HCT116 (cell line): Measurements from ENCODE around the gene AUTS2. TPM values are rescaled to one million over a fixed set of nuclear protein-coding genes. Genes with fewer than 3 reads are reported as not detected.

ENCODE experiments used
- ATAC-seq: fragments of 200-7000 bp; cut with Tn5 transposase; 2 replicates; pipeline ENCODE4 v1.9.1; 2020; ENCODE audit warnings: mild to moderate bottlenecking, moderate library complexity
- BruUV-seq: library from RNA; stranded (reverse); fragments of 400-500 nt; replicated peaks from 2 replicates; lab custom pipeline; 2021; lab: Mats Ljungman, UMichigan
- CTCF ChIA-PET: fragments of 300-600 bp; sonication (Branson Sonifier 250); formaldehyde crosslinking; loops from one replicate; lab custom pipeline; 2021; ENCODE audit warnings: antibody characterized with exemption; lab: Charles Lee
- POLR2A ChIA-PET: fragments of 300-600, 350-600 bp; sonication (Branson Sonifier 250); formaldehyde crosslinking; loops from one replicate; lab custom pipeline; 2021; ENCODE audit warnings: antibody characterized with exemption; lab: Charles Lee
- RAD21 ChIA-PET, 2 experiments: fragments of 300-600 bp; sonication (Branson Sonifier 250); formaldehyde crosslinking; loops; one replicate each; lab custom pipeline; 2023; ENCODE audit warnings: low total read pairs in 2 of 2; ENCODE audit not compliant: uncharacterized antibody in 2 of 2, unreplicated experiment in 2 of 2, low non-redundant PET in 1 of 2; lab: Charles Lee
- DNase-seq: peaks from one replicate; pipeline ENCODE4 v3.0.0-alpha.2; 2010; ENCODE audit warnings: low read depth, low spot score
- H2AFZ ChIP-seq: fragments of 200-600 bp; shearing (Covaris generic), sonication (generic); 2 replicates; pipeline ENCODE4 v1.6.1; 2017; ENCODE audit warnings: low read depth, mixed run types, mixed read lengths, antibody characterized with exemption, low read length; ENCODE audit not compliant: poor library complexity, severe bottlenecking
- H3K27ac ChIP-seq: 2 replicates; pipeline ENCODE4 v1.5.1; 2012; ENCODE audit warnings: low read depth, low read length
- H3K27me3 ChIP-seq: fragments of 200-600 bp; sonication (generic); 2 replicates; pipeline ENCODE4 v1.6.1; 2016; ENCODE audit warnings: mixed run types, low read length, mixed read lengths; ENCODE audit not compliant: insufficient read depth
- H3K36me3 ChIP-seq, 2 experiments: fragments of 200-500 bp in 1 of 2; fragments of 200-600 bp in 1 of 2; sonication (Bioruptor generic) in 1 of 2; sonication (generic) in 1 of 2; 2 replicates each; pipeline versions ENCODE4 v1.5.1 to v1.6.1; 2014 to 2016; ENCODE audit warnings: low read length in 2 of 2, inconsistent platforms in 1 of 2, mixed read lengths in 1 of 2, mixed run types in 1 of 2; ENCODE audit not compliant: insufficient read depth in 2 of 2, control insufficient read depth in 1 of 2
- H3K4me1 ChIP-seq, 2 experiments: fragments of 200-600 bp in 1 of 2; sonication (generic) in 1 of 2; 2 replicates each; pipeline versions ENCODE4 v1.5.1 to v1.6.1; 2012 to 2017; ENCODE audit warnings: low read length in 2 of 2, inconsistent platforms in 1 of 2, mild to moderate bottlenecking in 1 of 2, mixed read lengths in 1 of 2, mixed run types in 1 of 2, moderate library complexity in 1 of 2; ENCODE audit not compliant: insufficient read depth in 2 of 2, control insufficient read depth in 1 of 2
- H3K4me2 ChIP-seq: fragments of 200-600 bp; sonication (generic); 2 replicates; pipeline ENCODE4 v1.6.1; 2017; ENCODE audit warnings: mixed run types, low read length, mixed read lengths
- H3K4me3 ChIP-seq, 2 experiments: fragments of 200-600 bp in 1 of 2; sonication (generic) in 1 of 2; replicated peaks in 1 of 2; 2 replicates each; pipeline ENCODE4 v1.5.1; 2011 to 2016; ENCODE audit warnings: low read length in 2 of 2, control low read depth in 1 of 2, low read depth in 1 of 2, mild to moderate bottlenecking in 1 of 2, mixed read lengths in 1 of 2, mixed run types in 1 of 2
- H3K79me2 ChIP-seq: fragments of 200-600 bp; sonication (generic); 2 replicates; pipeline ENCODE4 v1.6.1; 2017; ENCODE audit warnings: mild to moderate bottlenecking, mixed run types, low read length, moderate library complexity, mixed read lengths; ENCODE audit not compliant: insufficient read depth
- H3K9ac ChIP-seq: fragments of 200-600 bp; sonication (generic); 2 replicates; pipeline ENCODE4 v1.6.1; 2016; ENCODE audit warnings: low read length, mixed read lengths
- H3K9me2 ChIP-seq: fragments of 200-600 bp; sonication (generic), shearing (Covaris generic); 2 replicates; pipeline ENCODE4 v1.6.1; 2017; ENCODE audit warnings: mixed run types, mild to moderate bottlenecking, moderate library complexity; ENCODE audit not compliant: insufficient read depth
- H3K9me3 ChIP-seq, 2 experiments: fragments of 200-500 bp in 1 of 2; fragments of 200-600 bp in 1 of 2; sonication (Bioruptor generic) in 1 of 2; sonication (generic) in 1 of 2; 2 replicates each; pipeline ENCODE4 v1.6.1; 2014 to 2017; ENCODE audit warnings: low read length in 2 of 2, mixed read lengths in 2 of 2, inconsistent platforms in 1 of 2, low read depth in 1 of 2, mild to moderate bottlenecking in 1 of 2, mixed run types in 1 of 2, moderate library complexity in 1 of 2; ENCODE audit not compliant: control insufficient read depth in 1 of 2, insufficient read depth in 1 of 2
- H4K20me1 ChIP-seq: fragments of 200-600 bp; sonication (generic), shearing (Covaris generic); 2 replicates; pipeline ENCODE4 v1.6.1; 2017; ENCODE audit warnings: mixed run types, mild to moderate bottlenecking, moderate library complexity; ENCODE audit not compliant: insufficient read depth
- ATF3 ChIP-seq: IDR thresholded peaks from 2 replicates; pipeline ENCODE4 v1.6.1; 2012
- ELF1 ChIP-seq: IDR thresholded peaks from 2 replicates; pipeline ENCODE4 v1.6.1; 2012; ENCODE audit warnings: low read depth, borderline replicate concordance
- EZH2 ChIP-seq: fragments of 200-600 bp; sonication (generic); IDR thresholded peaks from 2 replicates; pipeline ENCODE4 v1.6.1; 2017; ENCODE audit warnings: antibody characterized with exemption, mixed run types
- EZH2phosphoT487 ChIP-seq: fragments of 200-600 bp; IDR thresholded peaks from 2 replicates; pipeline ENCODE4 v1.6.1; 2018; ENCODE audit warnings: antibody characterized with exemption, borderline replicate concordance
- POLR2A ChIP-seq: IDR thresholded peaks from 2 replicates; pipeline ENCODE4 v1.7.0; 2011; ENCODE audit warnings: borderline replicate concordance; ENCODE audit not compliant: insufficient read depth, insufficient read length; ENCODE audit errors: extremely low read depth
- POLR2AphosphoS5 ChIP-seq: IDR thresholded peaks from 2 replicates; pipeline ENCODE4 v1.6.1; 2011; ENCODE audit warnings: mild to moderate bottlenecking, low read depth, low read length, moderate library complexity
- RAD21 ChIP-seq: IDR thresholded peaks from 2 replicates; pipeline ENCODE4 v1.6.1; 2012; ENCODE audit warnings: low read depth, mild to moderate bottlenecking
- SP1 ChIP-seq: IDR thresholded peaks from 2 replicates; pipeline ENCODE4 v1.6.1; 2012; ENCODE audit warnings: low read depth
- SRF ChIP-seq: IDR thresholded peaks from 2 replicates; pipeline ENCODE4 v1.6.1; 2012; ENCODE audit warnings: low read depth
- ZFX ChIP-seq: fragments of 450-650 bp; IDR thresholded peaks from 2 replicates; pipeline ENCODE4 v1.6.1; 2017
- intact Hi-C: fragments of 100-400 bp; cut with micrococcal nuclease; formaldehyde crosslinking; loops from 2 replicates; pipeline ENCODE4 v1.10.0; 2022
- total RNA-seq: library from RNA; stranded (reverse); gene quantifications from one replicate; pipeline ENCODE4 v1.2.1, GENCODE V29; 2021; ENCODE audit not compliant: unreplicated experiment
- TF ChIP-seq, protein P1 (sequence below): IDR thresholded peaks from 2 replicates; pipeline ENCODE4 v1.6.1; 2011; ENCODE audit warnings: mild to moderate bottlenecking, low read length, moderate library complexity; ENCODE audit not compliant: insufficient replicate concordance; ENCODE audit errors: extremely low read depth
- TF ChIP-seq, protein P2 (sequence below): IDR thresholded peaks from 2 replicates; pipeline ENCODE4 v1.6.1; 2012
- TF ChIP-seq, protein P3 (sequence below), 3 experiments: fragments of 200-600 bp in 1 of 3; sonication (generic) in 1 of 3; IDR thresholded peaks in 2 of 3; conservative IDR thresholded peaks in 1 of 3; 2 replicates each; pipeline ENCODE4 v1.5.1; 2012 to 2017; ENCODE audit warnings: low read depth in 2 of 3, low read length in 2 of 3, antibody characterized with exemption in 1 of 3, borderline replicate concordance in 1 of 3, control low read depth in 1 of 3, mild to moderate bottlenecking in 1 of 3, mixed read lengths in 1 of 3, mixed run types in 1 of 3, moderate library complexity in 1 of 3; ENCODE audit not compliant: insufficient read depth in 1 of 3
- TF ChIP-seq, protein P4 (sequence below): IDR thresholded peaks from 2 replicates; pipeline ENCODE4 v1.6.1; 2012; ENCODE audit warnings: low read depth

Gene AUTS2
- total RNA-seq, 1 experiment from 2014 or later = 0.93 TPM

DNA sequence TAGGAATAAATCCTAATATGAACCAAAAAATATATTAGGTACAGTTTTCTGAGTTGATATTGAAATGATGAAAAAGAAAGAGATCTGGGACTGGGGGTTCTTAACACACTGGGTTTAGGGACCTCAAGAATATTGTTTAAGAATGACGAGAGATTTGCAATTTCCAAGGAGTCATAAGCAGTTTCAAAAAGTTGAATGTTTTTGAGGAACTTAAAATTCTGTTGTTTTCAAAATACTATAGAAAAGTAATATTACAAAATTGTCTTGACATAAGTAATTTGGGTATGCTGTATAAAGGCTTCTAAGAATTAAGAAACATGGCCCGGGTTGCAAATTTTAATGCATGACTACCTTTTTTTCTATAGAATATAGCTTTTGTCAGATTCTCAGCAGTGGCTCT, 88.1 kb downstream of the AUTS2 start:
- H4K20me1 ChIP-seq = no peaks in the 10 kb centered on the region
- H3K4me3 ChIP-seq = no peak overlapping the region
- H3K27me3 ChIP-seq = no peaks in the 10 kb centered on the region
- no TSS peak for BruUV-seq
- no peaks in the 10 kb centered on the region for H3K79me2 ChIP-seq
- no peak overlapping the region for H3K4me2 ChIP-seq
- no peaks in the 10 kb centered on the region for H3K36me3 ChIP-seq
- TF ChIP-seq EZH2phosphoT487 = no peak
- TF ChIP-seq SP1 = no peak
- TF ChIP-seq, protein P1, sequence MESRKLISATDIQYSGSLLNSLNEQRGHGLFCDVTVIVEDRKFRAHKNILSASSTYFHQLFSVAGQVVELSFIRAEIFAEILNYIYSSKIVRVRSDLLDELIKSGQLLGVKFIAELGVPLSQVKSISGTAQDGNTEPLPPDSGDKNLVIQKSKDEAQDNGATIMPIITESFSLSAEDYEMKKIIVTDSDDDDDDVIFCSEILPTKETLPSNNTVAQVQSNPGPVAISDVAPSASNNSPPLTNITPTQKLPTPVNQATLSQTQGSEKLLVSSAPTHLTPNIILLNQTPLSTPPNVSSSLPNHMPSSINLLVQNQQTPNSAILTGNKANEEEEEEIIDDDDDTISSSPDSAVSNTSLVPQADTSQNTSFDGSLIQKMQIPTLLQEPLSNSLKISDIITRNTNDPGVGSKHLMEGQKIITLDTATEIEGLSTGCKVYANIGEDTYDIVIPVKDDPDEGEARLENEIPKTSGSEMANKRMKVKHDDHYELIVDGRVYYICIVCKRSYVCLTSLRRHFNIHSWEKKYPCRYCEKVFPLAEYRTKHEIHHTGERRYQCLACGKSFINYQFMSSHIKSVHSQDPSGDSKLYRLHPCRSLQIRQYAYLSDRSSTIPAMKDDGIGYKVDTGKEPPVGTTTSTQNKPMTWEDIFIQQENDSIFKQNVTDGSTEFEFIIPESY = no peak
- TF ChIP-seq EZH2 = no peak
- TF ChIP-seq ATF3 = no peak
- no peak for TF ChIP-seq RAD21
- TF ChIP-seq POLR2A = no peak
- no peak for TF ChIP-seq ZFX
- no peak for TF ChIP-seq POLR2AphosphoS5
- TF ChIP-seq, protein P2, sequence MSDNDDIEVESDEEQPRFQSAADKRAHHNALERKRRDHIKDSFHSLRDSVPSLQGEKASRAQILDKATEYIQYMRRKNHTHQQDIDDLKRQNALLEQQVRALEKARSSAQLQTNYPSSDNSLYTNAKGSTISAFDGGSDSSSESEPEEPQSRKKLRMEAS = no peak
- TF ChIP-seq ELF1 = no peak
- TF ChIP-seq SRF = no peak
- TF ChIP-seq, protein P3, sequence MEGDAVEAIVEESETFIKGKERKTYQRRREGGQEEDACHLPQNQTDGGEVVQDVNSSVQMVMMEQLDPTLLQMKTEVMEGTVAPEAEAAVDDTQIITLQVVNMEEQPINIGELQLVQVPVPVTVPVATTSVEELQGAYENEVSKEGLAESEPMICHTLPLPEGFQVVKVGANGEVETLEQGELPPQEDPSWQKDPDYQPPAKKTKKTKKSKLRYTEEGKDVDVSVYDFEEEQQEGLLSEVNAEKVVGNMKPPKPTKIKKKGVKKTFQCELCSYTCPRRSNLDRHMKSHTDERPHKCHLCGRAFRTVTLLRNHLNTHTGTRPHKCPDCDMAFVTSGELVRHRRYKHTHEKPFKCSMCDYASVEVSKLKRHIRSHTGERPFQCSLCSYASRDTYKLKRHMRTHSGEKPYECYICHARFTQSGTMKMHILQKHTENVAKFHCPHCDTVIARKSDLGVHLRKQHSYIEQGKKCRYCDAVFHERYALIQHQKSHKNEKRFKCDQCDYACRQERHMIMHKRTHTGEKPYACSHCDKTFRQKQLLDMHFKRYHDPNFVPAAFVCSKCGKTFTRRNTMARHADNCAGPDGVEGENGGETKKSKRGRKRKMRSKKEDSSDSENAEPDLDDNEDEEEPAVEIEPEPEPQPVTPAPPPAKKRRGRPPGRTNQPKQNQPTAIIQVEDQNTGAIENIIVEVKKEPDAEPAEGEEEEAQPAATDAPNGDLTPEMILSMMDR (IDR thresholded peaks at IDR 0.05 in 2 of 3, conservative IDR thresholded peaks at IDR 0.05 in 1 of 3; ENCODE audit: borderline replicate concordance in 1 of 3, insufficient read depth in 1 of 3, low read depth in 2 of 3, low read length in 2 of 3) = no peak
- TF ChIP-seq, protein P4, sequence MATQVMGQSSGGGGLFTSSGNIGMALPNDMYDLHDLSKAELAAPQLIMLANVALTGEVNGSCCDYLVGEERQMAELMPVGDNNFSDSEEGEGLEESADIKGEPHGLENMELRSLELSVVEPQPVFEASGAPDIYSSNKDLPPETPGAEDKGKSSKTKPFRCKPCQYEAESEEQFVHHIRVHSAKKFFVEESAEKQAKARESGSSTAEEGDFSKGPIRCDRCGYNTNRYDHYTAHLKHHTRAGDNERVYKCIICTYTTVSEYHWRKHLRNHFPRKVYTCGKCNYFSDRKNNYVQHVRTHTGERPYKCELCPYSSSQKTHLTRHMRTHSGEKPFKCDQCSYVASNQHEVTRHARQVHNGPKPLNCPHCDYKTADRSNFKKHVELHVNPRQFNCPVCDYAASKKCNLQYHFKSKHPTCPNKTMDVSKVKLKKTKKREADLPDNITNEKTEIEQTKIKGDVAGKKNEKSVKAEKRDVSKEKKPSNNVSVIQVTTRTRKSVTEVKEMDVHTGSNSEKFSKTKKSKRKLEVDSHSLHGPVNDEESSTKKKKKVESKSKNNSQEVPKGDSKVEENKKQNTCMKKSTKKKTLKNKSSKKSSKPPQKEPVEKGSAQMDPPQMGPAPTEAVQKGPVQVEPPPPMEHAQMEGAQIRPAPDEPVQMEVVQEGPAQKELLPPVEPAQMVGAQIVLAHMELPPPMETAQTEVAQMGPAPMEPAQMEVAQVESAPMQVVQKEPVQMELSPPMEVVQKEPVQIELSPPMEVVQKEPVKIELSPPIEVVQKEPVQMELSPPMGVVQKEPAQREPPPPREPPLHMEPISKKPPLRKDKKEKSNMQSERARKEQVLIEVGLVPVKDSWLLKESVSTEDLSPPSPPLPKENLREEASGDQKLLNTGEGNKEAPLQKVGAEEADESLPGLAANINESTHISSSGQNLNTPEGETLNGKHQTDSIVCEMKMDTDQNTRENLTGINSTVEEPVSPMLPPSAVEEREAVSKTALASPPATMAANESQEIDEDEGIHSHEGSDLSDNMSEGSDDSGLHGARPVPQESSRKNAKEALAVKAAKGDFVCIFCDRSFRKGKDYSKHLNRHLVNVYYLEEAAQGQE = no peak
- ATAC-seq (no peak), DNase-seq (no peak)
- H3K9me2 ChIP-seq = no peaks in the 10 kb centered on the region
- H3K27ac ChIP-seq = no peak overlapping the region
- CTCF ChIA-PET = no interaction called here
- intact Hi-C loops = no loop called here
- H2AFZ ChIP-seq = no peak overlapping the region
- peaks cover 20 to 28% of the 10 kb centered on the region in 2 experiments; a peak in 2 of 4 replicates for H3K9me3 ChIP-seq
- POLR2A ChIA-PET = no interaction called here
- RAD21 ChIA-PET = no interaction called here
- no peaks in the 10 kb centered on the region for H3K4me1 ChIP-seq
- no peak overlapping the region for H3K9ac ChIP-seq
